Right lobe of liver (tissue), 6 donors: ENCODE results near the gene OPCML. TPM values are rescaled to one million over a fixed set of nuclear protein-coding genes. Genes with fewer than 3 reads are reported as not detected.
A peak's percentile ranks its signal among the peaks of the same experiment; 100 is the strongest.

Source experiments
- ATAC-seq, 4 donors: fragments of 200-7000 bp; cut with Tn5 transposase; one replicate each; pipeline ENCODE4 v1.9.1; 2020; ENCODE audit warnings: mild to moderate bottlenecking in 4 of 4, moderate library complexity in 4 of 4
- DNase-seq, 3 donors: peaks; one replicate each; pipeline ENCODE4 v3.0.0-alpha.2; 2020
- H3K27ac ChIP-seq, 3 donors: fragments of 200-600 bp; one replicate each; pipeline ENCODE4 v1.8.0; 2022
- H3K27me3 ChIP-seq, 2 donors: fragments of 200-600 bp; one replicate each; pipeline ENCODE4 v1.8.0; 2022
- H3K36me3 ChIP-seq, 4 donors: fragments of 200-600 bp; sonication (generic) in 1 of 4; one replicate each; pipeline versions ENCODE4 v1.5.1 to v1.8.0; 2017 to 2022; ENCODE audit warnings: control low read depth in 1 of 4
- H3K4me1 ChIP-seq, 4 donors: fragments of 200-600 bp; sonication (generic) in 1 of 4; one replicate each; pipeline versions ENCODE4 v1.5.1 to v1.8.0; 2017 to 2022; ENCODE audit warnings: control low read depth in 1 of 4
- H3K4me3 ChIP-seq, 3 donors: fragments of 200-600 bp; one replicate each; pipeline ENCODE4 v1.8.0; 2022
- H3K9me3 ChIP-seq, 4 donors: fragments of 200-600 bp; sonication (generic) in 1 of 4; one replicate each; pipeline versions ENCODE4 v1.5.1 to v1.8.0; 2017 to 2022; ENCODE audit warnings: control low read depth in 1 of 4
- POLR2A ChIP-seq: fragments of 450-650 bp; IDR thresholded peaks from one replicate; pipeline ENCODE4 v1.6.1; 2017; ENCODE audit warnings: antibody characterized with exemption, mild to moderate bottlenecking
- WGBS: methylation state at CpG from one replicate; pipeline ENCODE4 v1.1.6; 2018; ENCODE audit warnings: low coverage, low lambda C conversion rate; ENCODE audit not compliant: insufficient coverage; ENCODE audit errors: missing lambda C conversion rate; 5-methylcytosine and 5-hydroxymethylcytosine counted together
- intact Hi-C, 2 donors: fragments of 100-400 bp; cut with DNase I; formaldehyde crosslinking; loops; one replicate each; pipeline versions ENCODE4 v1.11.2 to v1.14.1; 2022
- total RNA-seq, 6 experiments: library from RNA; depleted of rRNA in 2 of 6; stranded (reverse); fragments of >200 nt in 2 of 6; fragmentation: NEBNext Ultra II Directional in 3 of 6; extraction: Animal tissue kit (Norgen Biotek cat#: 25700) in 3 of 6; gene quantifications; one replicate each; pipeline versions ENCODE4 v1.1.0 to v1.2.4, GENCODE V29; 2016 to 2023
- TF ChIP-seq, protein P1 (sequence below), 4 donors: fragments of 200-600 bp in 3 of 4; fragments of 450-650 bp in 1 of 4; IDR thresholded peaks; one replicate each; pipeline versions ENCODE4 v1.5.1 to v1.8.0; 2016 to 2022; ENCODE audit warnings: antibody characterized with exemption in 4 of 4, mild to moderate bottlenecking in 2 of 4
- donor health status: DM: no; HTN: yes; CAD: no.
- donor health status: DM: no; HTN: no; CAD: no.
- donor health status: DM: no; HTN: no; CAD: no.
- donor health status: DM: no; HTN: yes; CAD: no.
- donor health status: DM: no; HTN: yes; CAD: no.

OPCML gene
- total RNA-seq, 6 experiments from 2014 or later = 0.11 TPM; not detected in 5

DNA sequence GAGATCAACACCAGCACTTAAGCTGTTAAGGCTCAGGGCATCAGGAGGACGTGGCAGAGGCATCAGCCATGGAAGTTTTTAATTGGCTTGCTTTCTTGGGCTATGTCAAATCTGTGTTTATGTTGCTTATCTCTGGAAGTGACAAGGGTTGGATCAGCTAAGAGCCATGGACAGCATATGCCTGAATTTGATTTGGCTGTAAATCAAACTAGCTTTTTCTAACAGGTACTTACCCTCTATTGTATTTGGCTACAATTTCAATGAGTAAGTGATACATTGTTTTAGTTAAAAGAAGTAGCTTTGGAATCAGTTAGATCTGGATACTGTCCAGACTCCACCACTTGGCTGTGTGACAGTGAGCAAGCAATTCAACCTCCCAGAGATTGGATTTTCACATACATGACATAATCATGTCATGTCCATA lies 936.6 kb downstream of the OPCML start:
- no peak overlapping the region for H3K4me3 ChIP-seq
- no peak overlapping the region for H3K27ac ChIP-seq
- H3K36me3 ChIP-seq = no peaks in the 10 kb centered on the region
- H3K9me3 ChIP-seq = no peaks in the 10 kb centered on the region
- H3K4me1 ChIP-seq = peaks cover 0 to 9% (median 0%) of the 10 kb centered on the region in 4 donors
- 10% methylated on average over 1 of the region's 1 CpG for WGBS
- DNase-seq (no peak), ATAC-seq (peak; percentile 17 to 60 (median 42))
- H3K27me3 ChIP-seq = no peaks in the 10 kb centered on the region
- TF ChIP-seq, protein P1, sequence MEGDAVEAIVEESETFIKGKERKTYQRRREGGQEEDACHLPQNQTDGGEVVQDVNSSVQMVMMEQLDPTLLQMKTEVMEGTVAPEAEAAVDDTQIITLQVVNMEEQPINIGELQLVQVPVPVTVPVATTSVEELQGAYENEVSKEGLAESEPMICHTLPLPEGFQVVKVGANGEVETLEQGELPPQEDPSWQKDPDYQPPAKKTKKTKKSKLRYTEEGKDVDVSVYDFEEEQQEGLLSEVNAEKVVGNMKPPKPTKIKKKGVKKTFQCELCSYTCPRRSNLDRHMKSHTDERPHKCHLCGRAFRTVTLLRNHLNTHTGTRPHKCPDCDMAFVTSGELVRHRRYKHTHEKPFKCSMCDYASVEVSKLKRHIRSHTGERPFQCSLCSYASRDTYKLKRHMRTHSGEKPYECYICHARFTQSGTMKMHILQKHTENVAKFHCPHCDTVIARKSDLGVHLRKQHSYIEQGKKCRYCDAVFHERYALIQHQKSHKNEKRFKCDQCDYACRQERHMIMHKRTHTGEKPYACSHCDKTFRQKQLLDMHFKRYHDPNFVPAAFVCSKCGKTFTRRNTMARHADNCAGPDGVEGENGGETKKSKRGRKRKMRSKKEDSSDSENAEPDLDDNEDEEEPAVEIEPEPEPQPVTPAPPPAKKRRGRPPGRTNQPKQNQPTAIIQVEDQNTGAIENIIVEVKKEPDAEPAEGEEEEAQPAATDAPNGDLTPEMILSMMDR (IDR thresholded peaks at IDR 0.05) = no peak
- TF ChIP-seq POLR2A = no peak
- intact Hi-C loops = no loop called here

DNA sequence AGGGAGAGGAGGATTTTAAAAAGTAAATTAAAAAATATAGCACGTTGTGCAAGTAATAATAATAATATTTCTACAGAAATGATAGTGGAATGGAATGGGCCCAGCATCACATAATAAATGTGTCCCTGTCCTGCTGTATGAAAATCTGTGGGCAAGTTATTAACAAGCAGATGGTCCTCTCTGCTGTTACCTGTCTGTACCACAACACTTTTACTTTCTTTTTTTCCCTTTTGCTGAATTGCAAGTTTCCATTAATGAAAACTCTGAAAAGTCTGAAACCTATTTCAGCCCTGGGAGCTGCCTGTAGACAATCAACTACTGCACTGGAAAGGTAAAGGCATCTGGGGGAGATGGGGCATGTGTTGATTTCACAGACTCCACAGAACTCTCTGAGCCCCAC lies 937.1 kb downstream of the OPCML start:
- no peak overlapping the region for H3K4me3 ChIP-seq
- peaks cover 0 to 9% (median 0%) of the 10 kb centered on the region in 4 donors for H3K4me1 ChIP-seq
- TF ChIP-seq POLR2A = no peak
- TF ChIP-seq, protein P1 (IDR thresholded peaks at IDR 0.05) = no peak
- DNase-seq (no peak), ATAC-seq (no peak)
- no peaks in the 10 kb centered on the region for H3K36me3 ChIP-seq
- intact Hi-C loops = no loop called here
- H3K27me3 ChIP-seq = no peaks in the 10 kb centered on the region
- H3K9me3 ChIP-seq = no peaks in the 10 kb centered on the region
- no peak overlapping the region for H3K27ac ChIP-seq
- 64% methylated on average over 1 of the region's 1 CpG for WGBS

DNA sequence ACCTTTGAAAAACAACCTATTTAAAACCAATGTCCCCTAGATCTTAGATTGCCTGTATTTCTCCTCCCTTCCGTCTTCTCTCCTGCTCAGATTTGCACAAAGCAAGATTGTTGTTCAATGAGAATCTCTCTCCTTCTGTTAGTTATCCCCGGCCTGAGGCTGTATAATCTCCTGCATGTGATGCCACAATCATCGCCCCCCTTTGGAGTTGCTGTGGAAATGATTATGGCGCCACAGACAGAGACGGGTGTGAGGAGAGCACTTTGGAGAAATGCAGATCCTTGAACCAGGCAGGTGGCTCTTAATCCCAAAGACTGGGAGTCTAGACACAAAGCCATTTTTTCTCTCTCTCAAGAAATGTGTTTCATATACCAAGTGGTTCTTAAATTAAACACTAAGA lies 941.3 kb downstream of the OPCML start:
- Histone ChIP-seq H3K4me3 (no peak overlapping the region), H3K4me1 (peaks cover 0 to 8% (median 0%) of the 10 kb centered on the region in 4 donors), H3K27me3 (no peaks in the 10 kb centered on the region), H3K36me3 (no peaks in the 10 kb centered on the region), H3K9me3 (no peaks in the 10 kb centered on the region), H3K27ac (no peak overlapping the region)
- intact Hi-C loops = no loop called here
- 66% methylated on average over 5 of the region's 5 CpGs for WGBS
- TF ChIP-seq POLR2A = no peak
- TF ChIP-seq, protein P1 (IDR thresholded peaks at IDR 0.05) = no peak
- no peak for DNase-seq
- no peak for ATAC-seq

DNA sequence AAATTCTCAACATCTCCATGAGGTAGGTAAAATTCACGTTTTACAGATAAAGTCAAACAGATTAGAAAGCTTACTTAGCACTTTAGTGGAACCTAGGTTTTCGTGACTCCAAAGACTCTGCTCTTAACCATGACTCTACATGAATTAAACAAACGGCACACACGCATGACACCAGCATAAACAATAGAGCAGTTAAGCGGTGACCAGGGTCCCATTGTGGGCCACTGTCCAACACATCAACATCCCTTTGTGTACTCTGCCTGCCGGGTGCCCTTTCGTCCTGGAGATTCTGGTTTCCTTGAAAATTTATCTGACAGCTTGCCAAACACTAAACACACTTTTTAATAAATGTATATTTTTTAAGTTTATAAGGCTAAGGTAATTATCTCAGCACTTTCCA lies 941.7 kb downstream of the OPCML start:
- ATAC-seq = no peak
- no peak for DNase-seq
- Histone ChIP-seq H3K4me1 (peaks cover 0 to 3% (median 0%) of the 10 kb centered on the region in 4 donors), H3K36me3 (no peaks in the 10 kb centered on the region), H3K9me3 (no peaks in the 10 kb centered on the region), H3K4me3 (no peak overlapping the region), H3K27ac (no peak overlapping the region), H3K27me3 (no peaks in the 10 kb centered on the region)
- 49% methylated on average over 6 of the region's 7 CpGs for WGBS
- intact Hi-C loops = no loop called here
- TF ChIP-seq, protein P1 (IDR thresholded peaks at IDR 0.05) = no peak
- TF ChIP-seq POLR2A = no peak

DNA sequence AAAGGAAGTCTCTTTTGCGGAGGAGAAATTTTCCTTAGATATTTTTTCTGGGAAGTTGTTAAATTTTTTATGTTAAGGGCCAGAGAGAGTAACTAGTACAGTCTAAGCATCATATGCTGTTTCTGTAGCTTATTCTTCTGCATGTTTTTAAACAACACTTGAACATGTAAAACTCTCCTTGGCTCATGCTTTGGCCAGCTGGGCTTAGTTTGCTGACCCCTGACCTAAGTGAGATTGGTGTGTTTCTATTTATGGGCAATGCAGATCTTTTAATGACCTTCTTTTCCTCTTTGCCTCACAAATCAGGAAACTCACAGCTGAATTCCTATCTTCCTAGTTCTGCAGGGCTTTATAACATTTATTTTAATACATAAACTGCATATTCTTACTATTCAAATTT lies 942.5 kb downstream of the OPCML start:
- no peaks in the 10 kb centered on the region for H3K27me3 ChIP-seq
- H3K9me3 ChIP-seq = no peaks in the 10 kb centered on the region
- no peaks in the 10 kb centered on the region for H3K4me1 ChIP-seq
- 50% methylated on average over 1 of the region's 1 CpG for WGBS
- TF ChIP-seq, protein P1 (IDR thresholded peaks at IDR 0.05) = no peak
- TF ChIP-seq POLR2A = no peak
- H3K4me3 ChIP-seq = no peak overlapping the region
- no peaks in the 10 kb centered on the region for H3K36me3 ChIP-seq
- intact Hi-C loops = no loop called here
- ATAC-seq (peak; percentile 25 to 40 (median 36)), DNase-seq (no peak)
- H3K27ac ChIP-seq = no peak overlapping the region
